Measurements from ENCODE around the gene RAD23A.
"Not testable (repeated sequence)": the region's sequence is repeated elsewhere in the genome, so short reads cannot be mapped to it uniquely, and the experiment has no call there.

The RAD23A gene

DNA sequence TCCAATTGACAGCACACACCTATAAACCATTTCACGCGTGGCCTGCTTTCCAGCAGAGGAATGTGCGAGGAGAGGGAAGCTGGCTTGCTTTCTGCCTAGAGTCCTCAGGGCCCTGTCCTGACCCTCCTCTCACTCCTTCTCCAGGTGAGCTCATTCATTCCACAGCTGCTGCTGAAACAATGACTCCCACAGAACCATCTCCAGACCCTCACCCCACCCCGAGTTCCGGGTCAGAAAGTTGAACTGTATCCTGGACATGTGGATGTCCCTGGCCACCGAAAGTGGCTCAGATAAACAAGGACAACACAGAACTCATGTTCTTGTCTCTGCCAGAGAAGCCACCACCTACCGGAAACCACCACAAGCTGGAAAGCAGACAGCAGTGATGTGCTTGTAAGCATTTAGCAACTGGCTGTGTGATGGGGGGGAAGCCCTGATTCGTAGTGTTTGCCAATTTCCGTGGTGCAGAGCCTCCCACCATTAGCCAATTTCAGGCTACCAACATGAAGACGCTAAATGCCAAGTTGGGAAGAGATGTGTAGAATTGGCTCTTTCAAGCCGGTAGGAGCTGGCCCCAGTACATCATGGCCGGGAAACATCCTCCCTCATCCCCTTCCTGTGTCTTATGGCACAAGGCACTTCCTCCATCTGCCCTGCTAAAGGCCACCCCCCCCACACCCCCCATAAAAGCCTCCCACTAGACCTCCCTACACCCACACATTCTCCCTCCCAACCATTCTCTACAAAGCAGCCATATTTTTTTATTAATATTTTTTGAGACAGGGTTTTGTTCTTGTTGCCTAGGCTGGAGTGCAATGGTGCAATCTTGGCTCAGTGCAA is 31.6 kb upstream of the RAD23A start:
- H3K4me3 ChIP-seq (replicated peaks; ENCODE audit: low read depth, low read length): no peak overlapping the region
- TF ChIP-seq, protein P1, sequence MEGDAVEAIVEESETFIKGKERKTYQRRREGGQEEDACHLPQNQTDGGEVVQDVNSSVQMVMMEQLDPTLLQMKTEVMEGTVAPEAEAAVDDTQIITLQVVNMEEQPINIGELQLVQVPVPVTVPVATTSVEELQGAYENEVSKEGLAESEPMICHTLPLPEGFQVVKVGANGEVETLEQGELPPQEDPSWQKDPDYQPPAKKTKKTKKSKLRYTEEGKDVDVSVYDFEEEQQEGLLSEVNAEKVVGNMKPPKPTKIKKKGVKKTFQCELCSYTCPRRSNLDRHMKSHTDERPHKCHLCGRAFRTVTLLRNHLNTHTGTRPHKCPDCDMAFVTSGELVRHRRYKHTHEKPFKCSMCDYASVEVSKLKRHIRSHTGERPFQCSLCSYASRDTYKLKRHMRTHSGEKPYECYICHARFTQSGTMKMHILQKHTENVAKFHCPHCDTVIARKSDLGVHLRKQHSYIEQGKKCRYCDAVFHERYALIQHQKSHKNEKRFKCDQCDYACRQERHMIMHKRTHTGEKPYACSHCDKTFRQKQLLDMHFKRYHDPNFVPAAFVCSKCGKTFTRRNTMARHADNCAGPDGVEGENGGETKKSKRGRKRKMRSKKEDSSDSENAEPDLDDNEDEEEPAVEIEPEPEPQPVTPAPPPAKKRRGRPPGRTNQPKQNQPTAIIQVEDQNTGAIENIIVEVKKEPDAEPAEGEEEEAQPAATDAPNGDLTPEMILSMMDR (IDR thresholded peaks at IDR 0.05; ENCODE audit: low read depth, low read length, missing control alignments): no peak
- no peak for DNase-seq (ENCODE audit: extremely low read depth, low read depth)

DNA sequence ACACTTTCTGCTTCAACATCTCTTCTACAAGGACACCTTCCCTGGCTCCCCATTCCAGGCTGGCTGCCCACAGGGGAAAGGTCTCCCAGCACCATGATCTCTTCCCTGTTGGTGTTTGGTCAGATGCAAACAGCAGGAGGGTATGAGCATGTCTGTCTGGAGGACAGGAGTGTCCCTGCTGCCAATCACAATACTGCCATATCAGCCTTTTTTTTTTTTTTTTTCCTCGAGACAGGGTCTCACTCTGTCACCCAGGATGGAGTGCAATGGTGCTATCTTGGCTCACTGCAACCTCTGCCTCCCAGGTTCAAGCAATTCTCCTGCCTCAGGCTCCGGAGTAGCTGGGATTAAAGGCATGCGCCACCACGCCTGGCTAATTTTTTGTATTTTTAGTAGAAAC is 29.8 kb upstream of the RAD23A start:
- DNase-seq (ENCODE audit: extremely low read depth, low read depth); H3K4me3 ChIP-seq (replicated peaks; ENCODE audit: low read depth, low read length): not testable (repeated sequence)

DNA sequence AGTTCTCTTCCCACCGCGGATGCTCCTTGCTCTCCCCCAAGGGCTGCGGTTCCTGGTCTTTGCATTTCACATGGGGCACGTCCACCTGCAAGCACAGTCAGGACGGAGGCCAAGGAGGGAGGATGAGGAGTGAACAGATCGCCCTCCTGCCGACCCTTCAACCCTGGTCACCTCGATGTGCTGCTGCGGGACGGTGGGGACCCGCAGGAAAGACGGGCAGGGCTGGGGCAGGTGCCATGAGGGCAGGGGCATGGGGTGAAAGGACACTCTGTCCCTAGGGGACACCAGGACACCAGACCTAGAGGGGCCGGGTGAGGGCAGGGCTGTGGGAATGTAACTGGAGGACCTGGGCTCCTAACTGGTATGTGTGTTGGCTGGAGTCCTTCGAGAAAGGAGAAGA is 27.4 kb upstream of the RAD23A start:
- no peak for DNase-seq (ENCODE audit: extremely low read depth, low read depth)
- TF ChIP-seq, protein P1 (IDR thresholded peaks at IDR 0.05; ENCODE audit: low read depth, low read length, missing control alignments): no peak
- H3K4me3 ChIP-seq (replicated peaks; ENCODE audit: low read depth, low read length): no peak overlapping the region

DNA sequence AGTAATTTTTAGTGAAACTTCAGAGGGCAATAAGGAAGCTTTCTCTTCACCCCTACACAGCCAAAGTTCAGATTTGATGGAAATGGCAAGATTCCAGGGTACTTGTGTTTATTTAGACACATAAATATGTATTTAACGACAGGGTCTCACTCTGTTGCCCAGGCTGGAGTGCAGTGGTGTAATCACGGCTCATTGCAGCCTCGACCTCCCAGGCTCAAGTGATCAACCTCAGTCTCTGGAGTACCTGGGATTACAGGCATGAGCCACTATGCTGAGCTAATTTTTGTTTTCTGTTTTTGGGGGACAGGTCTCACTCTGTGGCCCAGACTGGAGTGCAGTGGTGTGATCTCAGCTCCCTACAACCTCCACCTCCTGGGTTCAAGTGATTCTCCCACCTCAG is 24.6 kb upstream of the RAD23A start:
- TF ChIP-seq, protein P1 (IDR thresholded peaks at IDR 0.05; ENCODE audit: low read depth, low read length, missing control alignments): no peak
- H3K4me3 ChIP-seq (replicated peaks; ENCODE audit: low read depth, low read length): no peak overlapping the region
- no peak for DNase-seq (ENCODE audit: extremely low read depth, low read depth)

DNA sequence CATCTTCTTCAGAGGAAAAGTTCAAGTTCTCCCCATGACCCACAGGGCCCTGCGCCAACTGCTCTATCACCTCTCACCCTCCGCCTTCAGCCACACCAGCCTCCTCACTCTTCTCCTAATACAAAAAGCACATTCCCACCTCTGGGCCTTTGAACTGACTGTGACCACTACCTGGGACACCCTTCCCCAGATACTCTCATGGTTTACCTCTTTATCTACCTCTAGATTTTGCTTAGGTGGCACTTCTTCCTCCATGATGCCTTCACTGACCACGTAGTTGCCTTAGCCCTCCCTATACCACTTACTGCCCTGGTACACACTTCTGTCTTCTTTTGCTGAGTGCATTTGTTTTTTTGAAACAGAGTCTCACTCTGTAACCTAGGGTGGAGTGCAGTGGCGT is 22.7 kb upstream of the RAD23A start:
- H3K4me3 ChIP-seq (replicated peaks; ENCODE audit: low read depth, low read length): no peak overlapping the region
- DNase-seq (ENCODE audit: extremely low read depth, low read depth): no peak
- TF ChIP-seq, protein P1 (IDR thresholded peaks at IDR 0.05; ENCODE audit: low read depth, low read length, missing control alignments): no peak

DNA sequence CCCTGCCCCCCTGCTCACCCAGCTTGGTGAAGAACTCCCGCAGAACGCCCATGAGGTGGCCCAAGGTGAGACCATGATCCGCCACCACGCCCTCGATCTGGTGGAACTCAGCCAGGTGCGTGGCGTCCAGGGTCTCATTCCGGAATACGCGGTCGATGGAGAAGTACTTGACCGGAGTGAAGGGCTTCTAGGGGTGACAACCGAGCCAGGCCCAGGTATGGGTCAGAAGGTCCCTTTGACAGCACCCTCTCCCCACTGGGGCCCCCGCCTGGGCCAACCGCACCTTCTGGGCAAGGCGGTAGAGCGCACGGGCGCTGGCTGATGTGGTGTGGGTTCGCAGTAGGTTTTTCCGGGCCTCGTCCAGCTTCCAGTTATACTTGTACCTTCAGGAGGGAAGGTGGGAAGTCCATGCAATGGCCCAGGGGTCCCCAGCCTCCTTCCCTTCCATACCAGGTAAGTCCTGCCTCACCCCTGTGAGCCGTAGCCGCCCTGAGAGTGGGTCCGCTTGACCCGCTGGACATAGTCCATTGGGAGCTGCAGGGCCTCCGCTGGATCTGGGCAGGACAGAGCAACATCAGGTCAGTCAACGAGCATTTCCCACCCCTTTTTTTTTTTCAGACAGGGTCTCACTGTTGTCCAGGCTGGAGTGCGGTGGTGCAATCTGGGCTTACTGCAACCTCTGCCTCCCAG is 20.9 kb upstream of the RAD23A start:
- TF ChIP-seq, protein P1 (IDR thresholded peaks at IDR 0.05; ENCODE audit: low read depth, low read length, missing control alignments): no peak
- no peak for DNase-seq (ENCODE audit: extremely low read depth, low read depth)
- no peak overlapping the region for H3K4me3 ChIP-seq (replicated peaks; ENCODE audit: low read depth, low read length)

DNA sequence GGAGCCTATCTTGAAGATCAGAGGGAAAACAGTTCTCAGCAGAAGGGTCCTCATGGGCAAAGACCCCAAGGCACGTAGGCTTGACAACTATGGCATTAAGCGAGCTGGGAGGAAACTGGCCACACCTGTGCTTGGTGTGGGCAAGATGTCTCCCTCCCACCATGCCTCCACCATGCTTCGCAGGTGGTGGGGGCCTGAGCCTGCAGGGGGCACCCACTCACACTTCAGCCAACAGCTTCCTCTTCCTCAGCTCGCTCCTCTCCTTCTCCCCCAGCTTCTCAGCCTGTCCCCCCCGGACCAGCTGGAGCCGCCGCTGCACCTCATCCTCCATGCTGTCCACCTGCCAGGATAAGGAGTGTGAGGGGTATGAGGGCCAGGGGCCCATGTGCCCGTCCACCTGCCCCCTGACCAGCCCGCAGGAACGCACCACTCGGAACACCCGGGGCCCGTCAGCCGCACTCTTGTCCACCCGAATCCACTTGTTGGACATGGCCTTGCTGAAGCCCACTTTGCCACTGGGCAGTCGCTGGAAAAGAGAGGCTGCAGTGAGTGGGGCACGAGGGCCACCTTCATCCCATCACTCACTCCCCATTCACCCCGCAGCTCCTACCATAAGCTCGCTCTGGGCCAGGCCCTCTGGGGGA is 15.5 kb upstream of the RAD23A start:
- H3K4me3 ChIP-seq (replicated peaks; ENCODE audit: low read depth, low read length): no peak overlapping the region
- TF ChIP-seq, protein P1 (IDR thresholded peaks at IDR 0.05; ENCODE audit: low read depth, low read length, missing control alignments): peak; percentile 6
- DNase-seq (ENCODE audit: extremely low read depth, low read depth): no peak
